LNCaP clone FGC (cell line): Measurements from ENCODE around the gene NOVA2.

Experiments
- DNase-seq: peaks from one replicate; pipeline ENCODE4 v3.0.0-alpha.2; 2011; ENCODE audit warnings: low read depth
- H3K4me3 ChIP-seq: 2 replicates; pipeline ENCODE4 v1.5.1; 2011; ENCODE audit warnings: mild to moderate bottlenecking, low read depth, low read length, control low read depth
- TF ChIP-seq, protein P1 (sequence below): IDR thresholded peaks from 2 replicates; pipeline ENCODE4 v1.5.1; 2012; ENCODE audit warnings: mild to moderate bottlenecking; ENCODE audit not compliant: control insufficient read depth, insufficient read depth; ENCODE audit errors: extremely low read depth

The NOVA2 gene

DNA sequence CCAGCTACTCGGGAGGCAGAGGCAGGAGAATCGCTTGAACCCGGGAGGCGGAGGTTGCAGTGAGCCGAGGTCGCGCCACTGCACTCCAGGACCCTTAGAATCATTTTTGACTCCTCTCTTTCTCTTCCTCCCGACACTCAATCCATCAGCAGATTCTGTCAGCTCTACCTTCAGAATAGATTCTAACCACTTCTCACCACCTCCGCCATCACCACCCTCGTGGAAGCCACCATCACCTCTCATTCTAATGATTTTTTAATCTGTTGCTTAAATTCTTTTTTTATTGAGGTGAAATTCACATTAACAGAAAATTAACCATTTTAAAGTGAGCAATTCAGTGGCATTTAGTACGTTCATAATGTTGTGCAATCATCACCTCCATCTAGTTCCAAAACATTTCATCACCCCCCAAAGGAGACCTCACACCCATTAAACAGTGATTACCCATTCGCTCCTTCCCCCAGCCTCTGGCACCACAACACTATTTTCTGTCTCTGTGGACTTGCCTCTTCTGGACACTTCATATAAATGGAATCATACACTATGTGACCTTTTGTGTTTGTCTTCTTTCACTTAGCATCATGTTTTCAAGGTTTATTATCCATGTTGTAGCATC, 16.6 kb upstream of the NOVA2 start:
- TF ChIP-seq, protein P1, sequence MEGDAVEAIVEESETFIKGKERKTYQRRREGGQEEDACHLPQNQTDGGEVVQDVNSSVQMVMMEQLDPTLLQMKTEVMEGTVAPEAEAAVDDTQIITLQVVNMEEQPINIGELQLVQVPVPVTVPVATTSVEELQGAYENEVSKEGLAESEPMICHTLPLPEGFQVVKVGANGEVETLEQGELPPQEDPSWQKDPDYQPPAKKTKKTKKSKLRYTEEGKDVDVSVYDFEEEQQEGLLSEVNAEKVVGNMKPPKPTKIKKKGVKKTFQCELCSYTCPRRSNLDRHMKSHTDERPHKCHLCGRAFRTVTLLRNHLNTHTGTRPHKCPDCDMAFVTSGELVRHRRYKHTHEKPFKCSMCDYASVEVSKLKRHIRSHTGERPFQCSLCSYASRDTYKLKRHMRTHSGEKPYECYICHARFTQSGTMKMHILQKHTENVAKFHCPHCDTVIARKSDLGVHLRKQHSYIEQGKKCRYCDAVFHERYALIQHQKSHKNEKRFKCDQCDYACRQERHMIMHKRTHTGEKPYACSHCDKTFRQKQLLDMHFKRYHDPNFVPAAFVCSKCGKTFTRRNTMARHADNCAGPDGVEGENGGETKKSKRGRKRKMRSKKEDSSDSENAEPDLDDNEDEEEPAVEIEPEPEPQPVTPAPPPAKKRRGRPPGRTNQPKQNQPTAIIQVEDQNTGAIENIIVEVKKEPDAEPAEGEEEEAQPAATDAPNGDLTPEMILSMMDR, result no peak
- no peak overlapping the region for H3K4me3 ChIP-seq

DNA sequence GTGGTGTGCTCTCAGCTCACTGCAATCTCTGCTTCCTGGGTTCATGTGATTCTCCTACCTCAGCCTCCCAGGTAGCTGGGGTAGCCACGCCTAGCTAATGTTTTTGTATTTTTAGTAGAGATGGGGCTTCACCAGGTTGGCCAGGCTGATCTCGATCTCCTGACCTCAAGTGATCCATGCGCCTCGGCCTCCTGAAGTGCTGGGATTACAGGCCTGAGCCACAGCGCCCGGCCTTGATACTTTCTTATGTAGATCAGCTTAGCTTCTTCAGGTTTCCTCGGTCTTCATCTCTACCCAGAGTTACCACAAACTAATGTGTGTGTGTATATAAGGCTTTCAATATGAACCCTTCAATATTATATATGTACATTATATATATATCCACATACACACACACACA, 11.7 kb upstream of the NOVA2 start:
- TF ChIP-seq, protein P1, result no peak
- no peak for DNase-seq
- no peak overlapping the region for H3K4me3 ChIP-seq

More for the DNA sequence above, 16.6 kb upstream of the NOVA2 start:
- DNase-seq, result no peak

DNA sequence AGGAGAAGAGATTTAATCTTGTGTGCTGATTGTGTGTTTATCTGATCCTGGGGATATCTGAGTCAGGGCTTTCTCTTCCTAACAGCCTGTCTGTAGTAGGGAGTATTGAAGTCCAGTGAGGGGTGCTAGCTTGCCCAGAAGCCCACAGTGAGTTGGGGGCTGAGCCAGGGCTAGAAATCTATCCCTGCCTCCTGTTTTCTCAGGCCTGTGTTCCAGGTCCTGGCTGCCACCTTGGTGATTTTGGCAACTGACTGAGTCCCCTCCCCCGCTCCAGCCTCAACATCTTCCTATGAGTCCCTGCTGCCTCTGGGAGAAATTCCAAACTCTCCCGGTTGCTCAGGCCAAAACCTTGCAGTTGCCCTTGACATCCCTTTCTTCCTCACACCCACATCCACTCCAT, 7.7 kb upstream of the NOVA2 start:
- DNase-seq, result no peak
- TF ChIP-seq, protein P1, result no peak
- no peak overlapping the region for H3K4me3 ChIP-seq

DNA sequence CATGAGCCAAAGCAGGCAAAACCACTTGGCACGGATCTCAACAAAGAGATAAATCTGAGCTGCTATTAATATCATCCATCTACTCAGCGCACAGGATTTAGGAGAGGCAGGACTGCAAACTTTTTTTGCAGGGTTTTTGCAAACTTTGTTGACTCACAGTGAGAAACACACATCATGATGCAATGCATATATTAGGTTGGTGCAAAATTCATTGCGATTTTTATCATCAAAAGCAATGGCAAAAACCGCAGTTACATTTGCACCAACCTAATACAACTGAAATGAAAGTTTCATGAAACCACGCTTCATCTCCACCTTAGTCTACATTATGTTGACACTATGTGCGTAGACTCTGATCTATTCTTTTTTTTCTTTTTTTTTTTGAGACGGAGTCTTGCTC, 4.5 kb upstream of the NOVA2 start:
- no peak for DNase-seq

DNA sequence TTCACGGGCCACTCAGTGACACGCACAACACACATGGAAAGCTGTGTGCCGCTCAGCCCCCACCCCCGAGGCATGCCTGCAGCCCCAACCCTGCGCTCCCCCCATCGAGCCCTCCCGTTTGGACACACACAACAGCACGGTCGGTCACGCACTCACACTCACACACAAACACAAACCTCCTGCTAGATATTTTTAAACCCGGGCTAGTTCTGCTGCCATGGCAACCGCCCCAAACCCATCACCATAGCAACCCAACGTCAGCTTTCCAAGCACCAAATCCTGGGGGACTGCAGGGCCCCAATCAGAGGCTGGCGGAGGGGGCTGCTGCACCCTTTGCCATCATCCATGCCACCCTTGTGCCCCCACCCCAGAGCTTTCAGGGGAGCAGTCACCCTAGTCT, 2.5 kb upstream of the NOVA2 start:
- DNase-seq, result no peak
- no peak overlapping the region for H3K4me3 ChIP-seq
- TF ChIP-seq, protein P1, result no peak

More for the DNA sequence above, 4.5 kb upstream of the NOVA2 start:
- TF ChIP-seq, protein P1, result no peak
- H3K4me3 ChIP-seq, result no peak overlapping the region

DNA sequence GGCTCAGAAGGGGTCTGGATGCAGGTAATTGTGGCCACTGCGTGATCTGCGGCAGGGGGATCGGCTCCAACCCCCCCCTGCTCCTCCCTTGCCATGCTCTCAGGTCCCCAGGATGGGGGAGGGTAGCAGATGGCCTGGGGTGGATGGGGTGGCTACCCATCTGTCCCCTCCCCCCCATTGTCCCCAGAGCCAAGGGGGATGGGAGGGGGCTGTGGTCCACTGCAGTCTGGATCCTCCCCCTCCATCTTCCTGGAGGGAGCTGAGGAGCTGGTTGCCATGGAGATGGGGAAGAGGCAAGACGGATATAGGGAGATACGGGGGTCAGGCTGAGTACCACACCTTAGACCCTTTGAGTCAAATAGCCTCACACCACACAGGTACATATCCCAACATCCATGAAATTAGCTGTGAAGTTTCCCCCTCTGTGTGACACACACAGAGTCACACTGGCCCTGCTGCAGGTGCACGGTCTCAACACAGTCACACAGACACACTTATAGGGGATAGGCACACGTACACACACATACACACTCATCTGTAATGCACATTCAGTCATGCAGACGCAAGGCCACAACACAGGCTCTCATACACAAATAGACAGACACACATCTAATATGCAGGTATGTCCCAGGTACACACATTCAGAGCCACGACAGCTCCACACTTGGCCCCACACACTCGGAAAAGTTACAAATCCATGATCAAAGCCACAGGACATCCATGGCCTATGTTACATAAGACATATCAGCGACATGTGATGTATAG, 1.8 kb upstream of the NOVA2 start:
- no peak overlapping the region for H3K4me3 ChIP-seq
- TF ChIP-seq, protein P1, result no peak
- DNase-seq, result no peak
